Tibial nerve (tissue), 3 donors: ENCODE data around the gene SLC25A1.

Experiments used
- POLR2A ChIP-seq, 2 donors: fragments of 450-650 bp; IDR thresholded peaks; one replicate each; pipeline ENCODE4 v1.6.1; 2017; ENCODE audit warnings: antibody characterized with exemption in 2 of 2, mild to moderate bottlenecking in 2 of 2, moderate library complexity in 2 of 2
- TF ChIP-seq, protein P1 (sequence below), 5 experiments: fragments of 200-600 bp in 3 of 5; fragments of 450-650 bp in 2 of 5; sonication (generic) in 3 of 5; IDR thresholded peaks; one replicate each; pipeline ENCODE4 v1.5.1; 2016 to 2019; ENCODE audit warnings: antibody characterized with exemption in 5 of 5, mild to moderate bottlenecking in 3 of 5, moderate library complexity in 2 of 5

DNA sequence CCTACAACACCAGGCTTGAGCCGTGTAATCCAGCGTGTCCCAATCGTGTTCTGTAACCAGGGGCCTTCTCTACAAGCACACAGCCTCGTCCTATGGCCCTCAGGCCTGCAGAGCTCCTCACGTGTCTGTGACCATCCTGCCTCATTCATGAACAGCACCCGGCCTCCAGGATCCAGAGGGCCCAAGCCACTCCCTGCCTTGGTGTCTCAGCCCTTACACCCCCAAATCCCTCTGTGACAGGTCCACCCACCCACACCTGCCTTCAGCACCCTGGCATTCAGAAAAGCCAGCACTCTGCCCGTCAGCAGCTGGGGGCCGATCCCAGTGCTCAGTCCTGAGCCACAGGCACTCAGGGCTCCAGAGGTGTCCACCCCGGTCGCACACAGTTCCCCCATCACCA, 41.6 kb downstream of the SLC25A1 start:
- TF ChIP-seq POLR2A (IDR thresholded peaks at IDR 0.05) = no peak
- TF ChIP-seq, protein P1, sequence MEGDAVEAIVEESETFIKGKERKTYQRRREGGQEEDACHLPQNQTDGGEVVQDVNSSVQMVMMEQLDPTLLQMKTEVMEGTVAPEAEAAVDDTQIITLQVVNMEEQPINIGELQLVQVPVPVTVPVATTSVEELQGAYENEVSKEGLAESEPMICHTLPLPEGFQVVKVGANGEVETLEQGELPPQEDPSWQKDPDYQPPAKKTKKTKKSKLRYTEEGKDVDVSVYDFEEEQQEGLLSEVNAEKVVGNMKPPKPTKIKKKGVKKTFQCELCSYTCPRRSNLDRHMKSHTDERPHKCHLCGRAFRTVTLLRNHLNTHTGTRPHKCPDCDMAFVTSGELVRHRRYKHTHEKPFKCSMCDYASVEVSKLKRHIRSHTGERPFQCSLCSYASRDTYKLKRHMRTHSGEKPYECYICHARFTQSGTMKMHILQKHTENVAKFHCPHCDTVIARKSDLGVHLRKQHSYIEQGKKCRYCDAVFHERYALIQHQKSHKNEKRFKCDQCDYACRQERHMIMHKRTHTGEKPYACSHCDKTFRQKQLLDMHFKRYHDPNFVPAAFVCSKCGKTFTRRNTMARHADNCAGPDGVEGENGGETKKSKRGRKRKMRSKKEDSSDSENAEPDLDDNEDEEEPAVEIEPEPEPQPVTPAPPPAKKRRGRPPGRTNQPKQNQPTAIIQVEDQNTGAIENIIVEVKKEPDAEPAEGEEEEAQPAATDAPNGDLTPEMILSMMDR (IDR thresholded peaks at IDR 0.05) = no peak
